Hepatocyte (in vitro differentiated cells): ENCODE data around the gene WDR70.

Experiments
- EZH2 ChIP-seq: fragments of 200-600 bp; sonication (generic); IDR thresholded peaks from 2 replicates; pipeline ENCODE4 v1.6.1; 2016; ENCODE audit warnings: antibody characterized with exemption, mild to moderate bottlenecking, borderline replicate concordance
- EZH2phosphoT487 ChIP-seq: fragments of 200-600 bp; sonication (generic); IDR thresholded peaks from one replicate; pipeline ENCODE4 v1.6.1; 2018; ENCODE audit warnings: antibody characterized with exemption, mild to moderate bottlenecking, low read depth, moderate library complexity; ENCODE audit not compliant: unreplicated experiment, severe bottlenecking
- TF ChIP-seq, protein P1 (sequence below): fragments of 200-600 bp; sonication (generic); IDR thresholded peaks from 2 replicates; pipeline ENCODE4 v1.5.1; 2016; ENCODE audit warnings: antibody characterized with exemption, mild to moderate bottlenecking; ENCODE audit not compliant: poor library complexity

DNA sequence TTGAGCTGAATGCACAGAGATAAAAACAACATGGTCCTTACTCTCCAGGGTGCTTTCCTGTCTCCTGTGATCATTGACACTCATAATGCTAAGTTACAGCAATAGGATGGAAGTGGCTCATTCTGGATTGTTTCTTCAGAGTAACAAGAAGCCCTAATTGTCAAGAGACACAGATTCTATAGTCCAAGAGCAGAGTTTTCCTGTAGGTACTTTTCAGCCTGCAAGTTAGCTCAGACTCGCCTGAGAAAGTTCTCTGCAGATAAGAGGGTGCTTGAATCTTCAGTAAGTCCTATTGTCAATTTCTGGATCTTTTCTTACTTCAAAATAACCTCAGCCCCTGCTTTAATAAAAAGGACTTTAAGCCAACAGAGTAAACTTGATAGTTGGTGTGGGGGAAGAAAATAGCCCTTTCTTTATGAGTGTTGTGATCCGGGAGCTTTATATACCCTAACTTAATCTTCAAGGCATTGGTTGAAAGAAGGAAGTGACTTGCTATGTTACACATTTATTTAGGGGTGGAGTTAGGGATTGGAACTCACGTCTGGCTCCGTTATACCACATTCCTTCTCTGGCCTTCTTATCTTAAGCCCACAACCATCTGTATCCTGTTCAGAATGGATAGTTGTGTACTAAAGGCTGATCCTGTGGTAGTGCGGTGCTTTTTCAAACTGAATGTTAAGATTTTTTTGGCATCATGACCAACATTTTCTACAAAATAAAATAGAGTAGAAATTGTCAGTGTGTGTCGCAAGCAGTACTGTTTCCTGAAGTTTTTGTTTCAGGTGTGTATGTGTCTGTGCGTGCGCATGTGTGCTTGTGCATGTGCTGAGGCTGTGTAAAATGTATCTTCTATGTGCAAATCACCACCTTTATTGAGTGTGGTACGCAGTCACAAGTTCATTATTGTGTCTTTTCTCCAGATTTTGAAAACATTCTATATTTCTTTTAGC, 173.9 kb downstream of the WDR70 start:
- TF ChIP-seq, protein P1, sequence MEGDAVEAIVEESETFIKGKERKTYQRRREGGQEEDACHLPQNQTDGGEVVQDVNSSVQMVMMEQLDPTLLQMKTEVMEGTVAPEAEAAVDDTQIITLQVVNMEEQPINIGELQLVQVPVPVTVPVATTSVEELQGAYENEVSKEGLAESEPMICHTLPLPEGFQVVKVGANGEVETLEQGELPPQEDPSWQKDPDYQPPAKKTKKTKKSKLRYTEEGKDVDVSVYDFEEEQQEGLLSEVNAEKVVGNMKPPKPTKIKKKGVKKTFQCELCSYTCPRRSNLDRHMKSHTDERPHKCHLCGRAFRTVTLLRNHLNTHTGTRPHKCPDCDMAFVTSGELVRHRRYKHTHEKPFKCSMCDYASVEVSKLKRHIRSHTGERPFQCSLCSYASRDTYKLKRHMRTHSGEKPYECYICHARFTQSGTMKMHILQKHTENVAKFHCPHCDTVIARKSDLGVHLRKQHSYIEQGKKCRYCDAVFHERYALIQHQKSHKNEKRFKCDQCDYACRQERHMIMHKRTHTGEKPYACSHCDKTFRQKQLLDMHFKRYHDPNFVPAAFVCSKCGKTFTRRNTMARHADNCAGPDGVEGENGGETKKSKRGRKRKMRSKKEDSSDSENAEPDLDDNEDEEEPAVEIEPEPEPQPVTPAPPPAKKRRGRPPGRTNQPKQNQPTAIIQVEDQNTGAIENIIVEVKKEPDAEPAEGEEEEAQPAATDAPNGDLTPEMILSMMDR = no peak
- TF ChIP-seq EZH2phosphoT487 (no peak), EZH2 (no peak)
